ENCODE results near the gene BORA.

Gene BORA

GRCh38 chr13:72751220-72751619 lies 23.5 kb downstream of the BORA start:
- TF ChIP-seq ZNF8 (CRISPR knock-in tag; IDR thresholded peaks at IDR 0.05): peak; percentile 90
- no peak for TF ChIP-seq ESRRG (CRISPR knock-in tag; IDR thresholded peaks at IDR 0.05)
- no peak for ATAC-seq

- ATAC-seq: no peak
- TF ChIP-seq ISL1 (CRISPR knock-in tag; IDR thresholded peaks at IDR 0.05) (no peak), POU6F1 (CRISPR knock-in tag; IDR thresholded peaks at IDR 0.05; ENCODE audit: borderline replicate concordance, low read depth) (no peak), ZNF565 (CRISPR knock-in tag; conservative IDR thresholded peaks at IDR 0.05; ENCODE audit: low read depth) (no peak), TOX (CRISPR knock-in tag; IDR thresholded peaks at IDR 0.05; ENCODE audit: borderline replicate concordance) (no peak), RARB (CRISPR knock-in tag; IDR thresholded peaks at IDR 0.05) (no peak), CSDC2 (CRISPR knock-in tag; IDR thresholded peaks at IDR 0.05) (no peak)
Observed at GRCh38 chr13:72754111-72754510, 26.4 kb downstream of the BORA start.

- no peak for ATAC-seq
- TF ChIP-seq CSRNP3 (CRISPR knock-in tag; IDR thresholded peaks at IDR 0.05) (no peak), ZNF70 (CRISPR knock-in tag; IDR thresholded peaks at IDR 0.05) (no peak), ARNTL (CRISPR knock-in tag; IDR thresholded peaks at IDR 0.05; ENCODE audit: borderline replicate concordance, low read depth) (no peak), BACH2 (CRISPR knock-in tag; IDR thresholded peaks at IDR 0.05; ENCODE audit: borderline replicate concordance) (no peak)
Observed at GRCh38 chr13:72757792-72758535, 30.2 kb downstream of the BORA start.

GRCh38 chr13:72760189-72760588 lies 32.5 kb downstream of the BORA start:
- ATAC-seq: no peak
- TF ChIP-seq TCF4 (CRISPR knock-in tag; IDR thresholded peaks at IDR 0.05; ENCODE audit: borderline replicate concordance): no peak
- TF ChIP-seq ZFP30 (CRISPR knock-in tag; IDR thresholded peaks at IDR 0.05): no peak
- TF ChIP-seq PPARA (CRISPR knock-in tag; IDR thresholded peaks at IDR 0.05; ENCODE audit: borderline replicate concordance): no peak
- TF ChIP-seq OSR1 (CRISPR knock-in tag; IDR thresholded peaks at IDR 0.05): no peak

GRCh38 chr13:72763411-72763810 lies 35.7 kb downstream of the BORA start:
- no peak for ATAC-seq
- no peak for TF ChIP-seq ARNTL (CRISPR knock-in tag; IDR thresholded peaks at IDR 0.05; ENCODE audit: borderline replicate concordance, low read depth)

GRCh38 chr13:72774019-72774418 lies 46.3 kb downstream of the BORA start:
- no peak for ATAC-seq
- TF ChIP-seq TCF4 (CRISPR knock-in tag; IDR thresholded peaks at IDR 0.05; ENCODE audit: borderline replicate concordance) (no peak), ZFP3 (CRISPR knock-in tag; IDR thresholded peaks at IDR 0.05) (no peak), ZNF8 (CRISPR knock-in tag; IDR thresholded peaks at IDR 0.05) (no peak), ARNTL (CRISPR knock-in tag; IDR thresholded peaks at IDR 0.05; ENCODE audit: borderline replicate concordance, low read depth) (no peak), ESRRG (CRISPR knock-in tag; IDR thresholded peaks at IDR 0.05) (no peak), PATZ1 (CRISPR knock-in tag; IDR thresholded peaks at IDR 0.05; ENCODE audit: borderline replicate concordance) (no peak), PPARA (CRISPR knock-in tag; IDR thresholded peaks at IDR 0.05; ENCODE audit: borderline replicate concordance) (no peak), GLIS3 (CRISPR knock-in tag; IDR thresholded peaks at IDR 0.05) (no peak), ZNF565 (CRISPR knock-in tag; conservative IDR thresholded peaks at IDR 0.05; ENCODE audit: low read depth) (no peak), SNAI2 (CRISPR knock-in tag; IDR thresholded peaks at IDR 0.05) (no peak), ZFP30 (CRISPR knock-in tag; IDR thresholded peaks at IDR 0.05) (no peak), ZC3H10 (CRISPR knock-in tag; IDR thresholded peaks at IDR 0.05) (no peak), BACH2 (CRISPR knock-in tag; IDR thresholded peaks at IDR 0.05; ENCODE audit: borderline replicate concordance) (no peak), OSR1 (CRISPR knock-in tag; IDR thresholded peaks at IDR 0.05) (no peak), CSDC2 (CRISPR knock-in tag; IDR thresholded peaks at IDR 0.05) (no peak)

Measured in SK-N-SH treated with all-trans-retinoic acid at 6 μM for 48 hours (cell line).